ENCODE results near the gene CASZ1. TPM values are rescaled to one million over a fixed set of nuclear protein-coding genes. Genes with fewer than 3 reads are reported as not detected.
A peak's percentile ranks its signal among the peaks of the same experiment; 100 is the strongest.

Gene CASZ1
- total and polyA plus RNA-seq, 3 donors from 2014 or later, result 9.4 to 12.3 (median 10.3) TPM

- DNase-seq, result no peak
- Histone ChIP-seq H3K27me3 (no peaks in the 10 kb centered on the region), H3K4me1 (peaks cover 16% of the 10 kb centered on the region), H3K27ac (peak overlapping the region in 1 of 2 donors; percentile 41), H3K36me3 (ENCODE audit: low read depth, missing control alignments) (no peaks in the 10 kb centered on the region), H3K9me3 (no peaks in the 10 kb centered on the region), H3K4me3 (no peak overlapping the region)
- intact Hi-C loops (cut with DNase I; ENCODE audit: low total_unique reads), result no loop called here
- TF ChIP-seq POLR2A (IDR thresholded peaks at IDR 0.05), result no peak
- 65 to 84% methylated on average over 7 to 26 of the region's 26 CpGs for WGBS, 2 donors
Observed at GRCh38 chr1:10662824-10663677, 133.4 kb downstream of the CASZ1 start.

DNA sequence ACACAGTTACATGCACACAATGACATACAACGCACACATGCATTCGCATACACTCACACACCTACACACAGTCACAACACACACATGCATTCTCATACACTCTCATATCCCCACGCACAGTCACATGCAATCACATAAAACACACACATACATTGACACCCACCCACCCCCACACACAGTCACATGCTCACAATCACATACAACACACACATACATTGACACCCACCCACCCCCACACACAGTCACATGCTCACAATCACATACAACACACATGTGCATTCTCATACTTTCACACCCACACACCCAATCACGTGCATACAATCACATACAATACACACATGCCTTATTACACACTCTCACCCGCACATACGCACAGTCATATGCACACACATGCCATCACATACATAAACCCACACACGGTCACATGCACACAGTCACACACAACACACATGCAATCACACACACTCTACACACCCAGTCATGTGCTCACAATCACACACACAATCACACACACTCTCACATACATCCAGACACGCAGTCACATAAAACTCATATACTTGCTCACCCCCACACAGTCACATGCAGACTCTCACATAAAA, 134.3 kb downstream of the CASZ1 start:
- Histone ChIP-seq H3K36me3 (ENCODE audit: low read depth, missing control alignments) (no peaks in the 10 kb centered on the region), H3K4me1 (peaks cover 16% of the 10 kb centered on the region), H3K27me3 (no peaks in the 10 kb centered on the region), H3K9me3 (no peaks in the 10 kb centered on the region), H3K4me3 (no peak overlapping the region), H3K27ac (no peak overlapping the region)
- WGBS, 2 donors, result 96% methylated on average over 8 of the region's 8 CpGs
- DNase-seq, result no peak
- intact Hi-C loops (cut with DNase I; ENCODE audit: low total_unique reads), result no loop called here
- TF ChIP-seq POLR2A (IDR thresholded peaks at IDR 0.05) (no peak), CTCF (IDR thresholded peaks at IDR 0.05) (no peak)

DNA sequence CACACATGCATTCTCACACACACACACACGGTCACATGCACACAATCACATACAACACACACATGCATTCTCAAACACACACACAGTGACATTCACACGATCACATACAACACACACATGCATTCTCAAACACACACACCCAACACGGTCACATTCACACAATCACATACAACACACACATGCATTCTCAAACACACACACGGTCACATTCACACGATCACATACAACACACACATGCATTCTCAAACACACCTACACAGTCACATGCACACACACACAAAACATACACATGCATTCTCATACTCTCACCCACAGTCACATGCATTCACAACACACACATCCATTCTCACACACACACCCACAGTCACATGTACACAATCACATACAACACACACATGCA, 135.0 kb downstream of the CASZ1 start:
- intact Hi-C loops (cut with DNase I; ENCODE audit: low total_unique reads), result no loop called here
- peaks cover 16% of the 10 kb centered on the region for H3K4me1 ChIP-seq

GRCh38 chr1:10659646-10660540, 136.6 kb downstream of the CASZ1 start:
- Histone ChIP-seq H3K4me1 (peaks cover 16% of the 10 kb centered on the region), H3K4me3 (no peak overlapping the region), H3K27me3 (no peaks in the 10 kb centered on the region), H3K27ac (no peak overlapping the region), H3K9me3 (no peaks in the 10 kb centered on the region), H3K36me3 (ENCODE audit: low read depth, missing control alignments) (no peaks in the 10 kb centered on the region)
- no peak for DNase-seq
- WGBS, 2 donors, result 93 to 96% methylated on average over 19 to 52 of the region's 52 CpGs
- TF ChIP-seq CTCF (IDR thresholded peaks at IDR 0.05) (no peak), POLR2A (IDR thresholded peaks at IDR 0.05) (no peak)
- intact Hi-C loops (cut with DNase I; ENCODE audit: low total_unique reads), result no loop called here

More for the DNA sequence above, 135.0 kb downstream of the CASZ1 start:
- Histone ChIP-seq H3K9me3 (no peaks in the 10 kb centered on the region), H3K4me3 (no peak overlapping the region), H3K36me3 (ENCODE audit: low read depth, missing control alignments) (no peaks in the 10 kb centered on the region), H3K27me3 (no peaks in the 10 kb centered on the region), H3K27ac (no peak overlapping the region)
- DNase-seq, result no peak
- TF ChIP-seq POLR2A (IDR thresholded peaks at IDR 0.05), result no peak
- no peak for TF ChIP-seq CTCF (IDR thresholded peaks at IDR 0.05)
- WGBS, 2 donors, result 92 to 93% methylated on average over 5 of the region's 5 CpGs

GRCh38 chr1:10659218-10659617, 137.2 kb downstream of the CASZ1 start:
- Histone ChIP-seq H3K27me3 (no peaks in the 10 kb centered on the region), H3K4me1 (peaks cover 13% of the 10 kb centered on the region), H3K36me3 (ENCODE audit: low read depth, missing control alignments) (no peaks in the 10 kb centered on the region), H3K27ac (no peak overlapping the region), H3K4me3 (no peak overlapping the region), H3K9me3 (no peaks in the 10 kb centered on the region)
- 89 to 93% methylated on average over 15 to 18 of the region's 18 CpGs for WGBS, 2 donors
- no peak for DNase-seq
- intact Hi-C loops (cut with DNase I; ENCODE audit: low total_unique reads), result no loop called here
- TF ChIP-seq CTCF (IDR thresholded peaks at IDR 0.05), result no peak
- no peak for TF ChIP-seq POLR2A (IDR thresholded peaks at IDR 0.05)

All from testis (tissue), 3 donors.